Measurements from ENCODE around the gene IL17REL. TPM values are rescaled to one million over a fixed set of nuclear protein-coding genes. Genes with fewer than 3 reads are reported as not detected.
A peak's percentile ranks its signal among the peaks of the same experiment; 100 is the strongest.

The IL17REL gene
- total RNA-seq, 1 experiment from 2014 or later, result not detected

- ChIA-PET POLR2A (no interaction called here), CTCF (no interaction called here)
- Mint-ChIP-seq H3K27ac (ENCODE audit: unreplicated experiment) (no peak overlapping the region), H3K27me3 (ENCODE audit: insufficient read depth, unreplicated experiment) (peaks cover 8% of the 10 kb centered on the region), H3K9me3 (ENCODE audit: unreplicated experiment) (peaks cover 10% of the 10 kb centered on the region), H3K4me1 (ENCODE audit: low read depth, unreplicated experiment) (no peaks in the 10 kb centered on the region), H3K4me3 (ENCODE audit: unreplicated experiment) (no peak overlapping the region), H3K36me3 (ENCODE audit: insufficient read depth, unreplicated experiment) (no peaks in the 10 kb centered on the region)
- peak in 1 of 2 experiments; percentile 7 for DNase-seq
- no peak for TF ChIP-seq CTCF (IDR thresholded peaks at IDR 0.05; ENCODE audit: insufficient read depth in 1 of 2, low read depth in 1 of 2, low read length in 1 of 2, severe bottlenecking in 1 of 2, unreplicated experiment in 1 of 2)
- intact Hi-C loops (cut with micrococcal nuclease; ENCODE audit: unreplicated experiment), result no loop called here
- no peaks in the 10 kb centered on the region for H3K36me3 ChIP-seq (ENCODE audit: control insufficient read depth, insufficient read depth, low read length)
- H3K9me3 ChIP-seq, result no peaks in the 10 kb centered on the region
- BruUV-seq (replicated peaks), result no TSS peak
- H3K27me3 ChIP-seq (replicated peaks; ENCODE audit: control insufficient read depth, insufficient read depth, low read length), result no peaks in the 10 kb centered on the region
- no peak overlapping the region for H3K4me3 ChIP-seq (ENCODE audit: low read depth, low read length)
- no peaks in the 10 kb centered on the region for H3K4me1 ChIP-seq
Measured at GRCh38 chr22:50046481-50047245, 34.1 kb upstream of the IL17REL start.

- H3K4me1 ChIP-seq, result no peaks in the 10 kb centered on the region
- ChIA-PET POLR2A (no interaction called here), CTCF (no interaction called here)
- intact Hi-C loops (cut with micrococcal nuclease; ENCODE audit: unreplicated experiment), result no loop called here
- Mint-ChIP-seq H3K27me3 (ENCODE audit: insufficient read depth, unreplicated experiment) (peaks cover 8% of the 10 kb centered on the region), H3K4me1 (ENCODE audit: low read depth, unreplicated experiment) (no peaks in the 10 kb centered on the region), H3K36me3 (ENCODE audit: insufficient read depth, unreplicated experiment) (no peaks in the 10 kb centered on the region), H3K4me3 (ENCODE audit: unreplicated experiment) (no peak overlapping the region), H3K9me3 (ENCODE audit: unreplicated experiment) (peaks cover 10% of the 10 kb centered on the region), H3K27ac (ENCODE audit: unreplicated experiment) (no peak overlapping the region)
- no peak for TF ChIP-seq CTCF (IDR thresholded peaks at IDR 0.05; ENCODE audit: insufficient read depth in 1 of 2, low read depth in 1 of 2, low read length in 1 of 2, severe bottlenecking in 1 of 2, unreplicated experiment in 1 of 2)
- no peaks in the 10 kb centered on the region for H3K36me3 ChIP-seq (ENCODE audit: control insufficient read depth, insufficient read depth, low read length)
- DNase-seq, result no peak
- H3K27me3 ChIP-seq (replicated peaks; ENCODE audit: control insufficient read depth, insufficient read depth, low read length), result no peaks in the 10 kb centered on the region
- no peak overlapping the region for H3K4me3 ChIP-seq (ENCODE audit: low read depth, low read length)
- no peaks in the 10 kb centered on the region for H3K9me3 ChIP-seq
- no TSS peak for BruUV-seq (replicated peaks)
Measured at GRCh38 chr22:50046019-50046415, 33.5 kb upstream of the IL17REL start.

- Mint-ChIP-seq H3K9me3 (ENCODE audit: unreplicated experiment) (peaks cover 10% of the 10 kb centered on the region), H3K4me1 (ENCODE audit: low read depth, unreplicated experiment) (no peaks in the 10 kb centered on the region), H3K27ac (ENCODE audit: unreplicated experiment) (no peak overlapping the region), H3K36me3 (ENCODE audit: insufficient read depth, unreplicated experiment) (no peaks in the 10 kb centered on the region), H3K27me3 (ENCODE audit: insufficient read depth, unreplicated experiment) (peaks cover 8% of the 10 kb centered on the region), H3K4me3 (ENCODE audit: unreplicated experiment) (no peak overlapping the region)
- DNase-seq, result no peak
- Histone ChIP-seq H3K4me1 (no peaks in the 10 kb centered on the region), H3K4me3 (ENCODE audit: low read depth, low read length) (no peak overlapping the region), H3K36me3 (ENCODE audit: control insufficient read depth, insufficient read depth, low read length) (no peaks in the 10 kb centered on the region), H3K9me3 (no peaks in the 10 kb centered on the region), H3K27me3 (replicated peaks; ENCODE audit: control insufficient read depth, insufficient read depth, low read length) (no peaks in the 10 kb centered on the region)
- ChIA-PET POLR2A (no interaction called here), CTCF (no interaction called here)
- BruUV-seq (replicated peaks), result no TSS peak
- intact Hi-C loops (cut with micrococcal nuclease; ENCODE audit: unreplicated experiment), result no loop called here
- no peak for TF ChIP-seq CTCF (IDR thresholded peaks at IDR 0.05; ENCODE audit: insufficient read depth in 1 of 2, low read depth in 1 of 2, low read length in 1 of 2, severe bottlenecking in 1 of 2, unreplicated experiment in 1 of 2)
Measured at GRCh38 chr22:50045211-50046018, 32.9 kb upstream of the IL17REL start.

Measured in Caco-2 (cell line).